RWPE1 (cell line): ENCODE data around the gene IMPA2.

Experiments used
- CTCF ChIA-PET: fragments of 350-600 bp; sonication (Branson Sonifier 250); formaldehyde crosslinking; extraction: SDS; loops from one replicate; lab custom pipeline; 2021; lab: Yijun Ruan, JAX
- POLR2A ChIA-PET: fragments of 400-600 bp; formaldehyde crosslinking; extraction: SDS; loops from one replicate; lab custom pipeline; 2020; ENCODE audit warnings: antibody characterized with exemption; ENCODE audit not compliant: low non-redundant PET; lab: Yijun Ruan, JAX
- DNase-seq: peaks from one replicate; pipeline ENCODE4 v3.0.0; 2012; ENCODE audit warnings: low spot score
- H3K27ac ChIP-seq: fragments of 450-650 bp; 2 replicates; pipeline ENCODE4 v1.5.1; 2017
- CTCF ChIP-seq: fragments of 450-650 bp; conservative IDR thresholded peaks from 2 replicates; pipeline ENCODE4 v1.5.1; 2017; ENCODE audit warnings: low read depth, mild to moderate bottlenecking

IMPA2 gene

GRCh38 chr18:12027480-12027879 lies 46.2 kb downstream of the IMPA2 start:
- ChIA-PET POLR2A (no interaction called here), CTCF (interaction anchor here (0.6 to 1.0 kb wide), 2 partner anchors 9 to 90 kb away, joined by 3 read pairs; no protein-coding TSS in a partner anchor)
- DNase-seq, result no peak
- peak overlapping the region; percentile 93 for H3K27ac ChIP-seq
- no peak for TF ChIP-seq CTCF

- POLR2A ChIA-PET, result no interaction called here
- H3K27ac ChIP-seq, result peak overlapping the region; percentile 93
- DNase-seq, result no peak
- no peak for TF ChIP-seq CTCF
- CTCF ChIA-PET, result interaction anchor here (0.6 to 1.0 kb wide), 3 partner anchors 11 to 264 kb away, joined by 3 to 6 read pairs (median 5); no protein-coding TSS in a partner anchor
Measured at GRCh38 chr18:12028040-12028628, 46.8 kb downstream of the IMPA2 start.

- no peak for DNase-seq
- H3K27ac ChIP-seq, result peak overlapping the region; percentile 93
- no peak for TF ChIP-seq CTCF
- POLR2A ChIA-PET, result no interaction called here
- CTCF ChIA-PET, result interaction anchor here (0.6 to 1.0 kb wide), 3 partner anchors 10 to 264 kb away, joined by 3 to 6 read pairs (median 5); no protein-coding TSS in a partner anchor
Measured at GRCh38 chr18:12028674-12029073, 47.4 kb downstream of the IMPA2 start.

- ChIA-PET CTCF (interaction anchor here (0.6 to 0.7 kb wide), 3 partner anchors 11 to 440 kb away, joined by 3 to 4 read pairs (median 3); no protein-coding TSS in a partner anchor), POLR2A (no interaction called here)
- TF ChIP-seq CTCF, result no peak
- DNase-seq, result no peak
- H3K27ac ChIP-seq, result peak overlapping the region; percentile 10
Measured at GRCh38 chr18:12029786-12030584, 48.7 kb downstream of the IMPA2 start.

- TF ChIP-seq CTCF, result no peak
- H3K27ac ChIP-seq, result no peak overlapping the region
- no peak for DNase-seq
- ChIA-PET POLR2A (no interaction called here), CTCF (no interaction called here)
Measured at GRCh38 chr18:12030670-12031069, 49.4 kb downstream of the IMPA2 start.

- ChIA-PET POLR2A (no interaction called here), CTCF (no interaction called here)
- no peak for TF ChIP-seq CTCF
- no peak for DNase-seq
- peak overlapping the region; percentile 69 for H3K27ac ChIP-seq
Measured at GRCh38 chr18:12031181-12031580, 49.9 kb downstream of the IMPA2 start.
